ENCODE data around the gene AVEN. TPM values are rescaled to one million over a fixed set of nuclear protein-coding genes. Genes with fewer than 3 reads are reported as not detected.
"Not testable (repeated sequence)": the region's sequence is repeated elsewhere in the genome, so short reads cannot be mapped to it uniquely, and the experiment has no call there.

Gene AVEN
- total and polyA plus RNA-seq, 3 donors from 2014 or later = 23.4 to 35.1 (median 25.4) TPM

- DNase-seq = no peak
- no peak for TF ChIP-seq CTCF (IDR thresholded peaks at IDR 0.05)
- no peak for TF ChIP-seq POLR2A (IDR thresholded peaks at IDR 0.05)
- Histone ChIP-seq H3K4me3 (no peak overlapping the region), H3K9me3 (no peaks in the 10 kb centered on the region), H3K4me1 (no peaks in the 10 kb centered on the region), H3K27ac (no peak overlapping the region), H3K27me3 (no peaks in the 10 kb centered on the region), H3K36me3 (ENCODE audit: low read depth, missing control alignments) (no peaks in the 10 kb centered on the region)
- WGBS, 2 donors = 77 to 90% methylated on average over 4 of the region's 4 CpGs
- intact Hi-C loops (cut with DNase I; ENCODE audit: low total_unique reads) = no loop called here
These were observed 212.8 kb downstream of the AVEN start for GRCh38 chr15:33826201-33826600.

GRCh38 chr15:33825453-33825852 is 213.6 kb downstream of the AVEN start:
- Histone ChIP-seq H3K27me3 (no peaks in the 10 kb centered on the region), H3K36me3 (ENCODE audit: low read depth, missing control alignments) (no peaks in the 10 kb centered on the region), H3K27ac (no peak overlapping the region), H3K4me1 (no peaks in the 10 kb centered on the region), H3K9me3 (no peaks in the 10 kb centered on the region), H3K4me3 (no peak overlapping the region)
- no peak for DNase-seq
- TF ChIP-seq CTCF (IDR thresholded peaks at IDR 0.05) = no peak
- TF ChIP-seq POLR2A (IDR thresholded peaks at IDR 0.05) = no peak
- intact Hi-C loops (cut with DNase I; ENCODE audit: low total_unique reads) = no loop called here
- WGBS, 2 donors = 80 to 86% methylated on average over 8 of the region's 8 CpGs

- TF ChIP-seq CTCF (IDR thresholded peaks at IDR 0.05) (no peak), POLR2A (IDR thresholded peaks at IDR 0.05) (no peak)
- no peak for DNase-seq
These were observed 215.9 kb downstream of the AVEN start for GRCh38 chr15:33823119-33823518.

GRCh38 chr15:33822479-33822878 is 216.5 kb downstream of the AVEN start:
- Histone ChIP-seq H3K27ac (no peak overlapping the region), H3K9me3 (no peaks in the 10 kb centered on the region), H3K4me3 (no peak overlapping the region), H3K27me3 (no peaks in the 10 kb centered on the region), H3K36me3 (ENCODE audit: low read depth, missing control alignments) (no peaks in the 10 kb centered on the region), H3K4me1 (no peaks in the 10 kb centered on the region)
- WGBS, 2 donors = 62% methylated on average over 4 of the region's 4 CpGs
- no peak for DNase-seq
- intact Hi-C loops (cut with DNase I; ENCODE audit: low total_unique reads) = no loop called here
- no peak for TF ChIP-seq POLR2A (IDR thresholded peaks at IDR 0.05)
- no peak for TF ChIP-seq CTCF (IDR thresholded peaks at IDR 0.05)

More at GRCh38 chr15:33823119-33823518, 215.9 kb downstream of the AVEN start:
- H3K4me1 ChIP-seq = no peaks in the 10 kb centered on the region
- no peaks in the 10 kb centered on the region for H3K36me3 ChIP-seq (ENCODE audit: low read depth, missing control alignments)
- no peaks in the 10 kb centered on the region for H3K9me3 ChIP-seq
- WGBS, 2 donors = 80 to 83% methylated on average over 3 of the region's 3 CpGs
- H3K27ac ChIP-seq = no peak overlapping the region
- intact Hi-C loops (cut with DNase I; ENCODE audit: low total_unique reads) = no loop called here
- no peak overlapping the region for H3K4me3 ChIP-seq
- no peaks in the 10 kb centered on the region for H3K27me3 ChIP-seq

- intact Hi-C loops (cut with DNase I; ENCODE audit: low total_unique reads); H3K36me3 ChIP-seq (ENCODE audit: low read depth, missing control alignments); H3K4me1 ChIP-seq; H3K27me3 ChIP-seq; H3K9me3 ChIP-seq; DNase-seq; H3K27ac ChIP-seq; H3K4me3 ChIP-seq: not testable (repeated sequence)
- 95 to 97% methylated on average over 6 of the region's 6 CpGs for WGBS, 2 donors
These were observed 219.5 kb downstream of the AVEN start for GRCh38 chr15:33819499-33819898.

Other genes with a start within 250 kb of the AVEN start
- under 1 TPM; 0.81 to 0.94 TPM for gene CHRM5, start 70.7 kb downstream of the AVEN start, total RNA-seq
- 1.3 TPM for gene CHRM5, start 70.7 kb downstream of the AVEN start, polyA plus RNA-seq (ENCODE audit: insufficient read depth, low read depth, low replicate concordance)
- 10 to 100 TPM; 73.2 to 74.6 TPM for gene EMC7, start 62.7 kb upstream of the AVEN start, total RNA-seq
- gene EMC7, start 62.7 kb upstream of the AVEN start, polyA plus RNA-seq (ENCODE audit: insufficient read depth, low read depth, low replicate concordance) = 170 TPM
- 1 to 10 TPM; 1.5 to 2.8 TPM for gene PGBD4, start 62.9 kb upstream of the AVEN start, total RNA-seq
- gene PGBD4, start 62.9 kb upstream of the AVEN start, polyA plus RNA-seq (ENCODE audit: insufficient read depth, low read depth, low replicate concordance) = 2.7 TPM
- 100 to 1,000 TPM in 1 of 2 donors, 10 to 100 TPM in 1; 83.7 to 107 TPM for gene KATNBL1, start 170.9 kb upstream of the AVEN start, total RNA-seq
- 31.3 TPM for gene KATNBL1, start 170.9 kb upstream of the AVEN start, polyA plus RNA-seq (ENCODE audit: insufficient read depth, low read depth, low replicate concordance)
- 100 to 1,000 TPM; 103 to 124 TPM for gene EMC4, start 185.8 kb upstream of the AVEN start, total RNA-seq
- gene EMC4, start 185.8 kb upstream of the AVEN start, polyA plus RNA-seq (ENCODE audit: insufficient read depth, low read depth, low replicate concordance) = 142 TPM